HL-60 (cell line): ENCODE measurements around the gene RRM1.

Experiments
- CTCF ChIP-seq: IDR thresholded peaks from one replicate; pipeline ENCODE4 v1.5.1; 2011; ENCODE audit warnings: low read length, control low read depth, inconsistent platforms; ENCODE audit not compliant: insufficient read depth
- POLR2AphosphoS5 ChIP-seq: IDR thresholded peaks from 2 replicates; pipeline ENCODE4 v1.6.1; 2012; ENCODE audit warnings: low read depth
- TF ChIP-seq, protein P1 (sequence below): IDR thresholded peaks from 2 replicates; pipeline ENCODE4 v1.6.1; 2012; ENCODE audit warnings: low read depth; ENCODE audit not compliant: insufficient replicate concordance

- no peak for TF ChIP-seq POLR2AphosphoS5
- TF ChIP-seq CTCF = no peak
- TF ChIP-seq, protein P1, sequence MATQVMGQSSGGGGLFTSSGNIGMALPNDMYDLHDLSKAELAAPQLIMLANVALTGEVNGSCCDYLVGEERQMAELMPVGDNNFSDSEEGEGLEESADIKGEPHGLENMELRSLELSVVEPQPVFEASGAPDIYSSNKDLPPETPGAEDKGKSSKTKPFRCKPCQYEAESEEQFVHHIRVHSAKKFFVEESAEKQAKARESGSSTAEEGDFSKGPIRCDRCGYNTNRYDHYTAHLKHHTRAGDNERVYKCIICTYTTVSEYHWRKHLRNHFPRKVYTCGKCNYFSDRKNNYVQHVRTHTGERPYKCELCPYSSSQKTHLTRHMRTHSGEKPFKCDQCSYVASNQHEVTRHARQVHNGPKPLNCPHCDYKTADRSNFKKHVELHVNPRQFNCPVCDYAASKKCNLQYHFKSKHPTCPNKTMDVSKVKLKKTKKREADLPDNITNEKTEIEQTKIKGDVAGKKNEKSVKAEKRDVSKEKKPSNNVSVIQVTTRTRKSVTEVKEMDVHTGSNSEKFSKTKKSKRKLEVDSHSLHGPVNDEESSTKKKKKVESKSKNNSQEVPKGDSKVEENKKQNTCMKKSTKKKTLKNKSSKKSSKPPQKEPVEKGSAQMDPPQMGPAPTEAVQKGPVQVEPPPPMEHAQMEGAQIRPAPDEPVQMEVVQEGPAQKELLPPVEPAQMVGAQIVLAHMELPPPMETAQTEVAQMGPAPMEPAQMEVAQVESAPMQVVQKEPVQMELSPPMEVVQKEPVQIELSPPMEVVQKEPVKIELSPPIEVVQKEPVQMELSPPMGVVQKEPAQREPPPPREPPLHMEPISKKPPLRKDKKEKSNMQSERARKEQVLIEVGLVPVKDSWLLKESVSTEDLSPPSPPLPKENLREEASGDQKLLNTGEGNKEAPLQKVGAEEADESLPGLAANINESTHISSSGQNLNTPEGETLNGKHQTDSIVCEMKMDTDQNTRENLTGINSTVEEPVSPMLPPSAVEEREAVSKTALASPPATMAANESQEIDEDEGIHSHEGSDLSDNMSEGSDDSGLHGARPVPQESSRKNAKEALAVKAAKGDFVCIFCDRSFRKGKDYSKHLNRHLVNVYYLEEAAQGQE = no peak
These were observed 10.0 kb upstream of the RRM1 start for GRCh38 chr11:4084406-4085125.
